NCI-H187 (cell line): ENCODE data around the gene CLEC2A.
"Not testable (repeated sequence)": the region's sequence is repeated elsewhere in the genome, so short reads cannot be mapped to it uniquely, and the experiment has no call there.

Source experiments
- DNase-seq, 2 experiments: peaks; one replicate each; lab custom pipeline; 2025; lab: John Stamatoyannopoulos, UW

Gene CLEC2A

GRCh38 chr12:9881246-9881645 is 50.9 kb downstream of the CLEC2A start, which contains the start of gene KLRF2:
Gene KLRF2 (plus strand): TSS chr12:9881489. CDS start chr12:9881596, 107 bp downstream.
- DNase-seq = no peak

- DNase-seq = no peak
These were observed 51.6 kb downstream of the CLEC2A start for GRCh38 chr12:9880532-9881078.

- DNase-seq = not testable (repeated sequence)
These were observed 56.0 kb downstream of the CLEC2A start for GRCh38 chr12:9876120-9876519.

- DNase-seq = no peak
These were observed 59.4 kb downstream of the CLEC2A start for GRCh38 chr12:9872742-9873141.

GRCh38 chr12:9872162-9872561 is 60.0 kb downstream of the CLEC2A start:
- DNase-seq = no peak

- no peak for DNase-seq
These were observed 61.8 kb downstream of the CLEC2A start for GRCh38 chr12:9870286-9870866.

GRCh38 chr12:9869307-9870161 is 62.6 kb downstream of the CLEC2A start, which contains the start of gene CLEC2B:
Gene CLEC2B (minus strand): TSS chr12:9869354.
- no peak for DNase-seq

- no peak for DNase-seq
These were observed 63.2 kb downstream of the CLEC2A start for GRCh38 chr12:9868951-9869306.

GRCh38 chr12:9868311-9868801 is 63.8 kb downstream of the CLEC2A start:
- DNase-seq = no peak

GRCh38 chr12:9867531-9867930 is 64.6 kb downstream of the CLEC2A start:
- DNase-seq = no peak

GRCh38 chr12:9866860-9867269 is 65.3 kb downstream of the CLEC2A start:
- DNase-seq = no peak

- no peak for DNase-seq
These were observed 67.1 kb downstream of the CLEC2A start for GRCh38 chr12:9864913-9865675.
